Brain pericyte (primary cell): Measurements from ENCODE around the gene LAMA5.

Experiments
- DNase-seq: peaks from one replicate; pipeline ENCODE4 v3.0.0-alpha.2; 2012; ENCODE audit warnings: low read depth, low spot score

LAMA5 gene

DNA sequence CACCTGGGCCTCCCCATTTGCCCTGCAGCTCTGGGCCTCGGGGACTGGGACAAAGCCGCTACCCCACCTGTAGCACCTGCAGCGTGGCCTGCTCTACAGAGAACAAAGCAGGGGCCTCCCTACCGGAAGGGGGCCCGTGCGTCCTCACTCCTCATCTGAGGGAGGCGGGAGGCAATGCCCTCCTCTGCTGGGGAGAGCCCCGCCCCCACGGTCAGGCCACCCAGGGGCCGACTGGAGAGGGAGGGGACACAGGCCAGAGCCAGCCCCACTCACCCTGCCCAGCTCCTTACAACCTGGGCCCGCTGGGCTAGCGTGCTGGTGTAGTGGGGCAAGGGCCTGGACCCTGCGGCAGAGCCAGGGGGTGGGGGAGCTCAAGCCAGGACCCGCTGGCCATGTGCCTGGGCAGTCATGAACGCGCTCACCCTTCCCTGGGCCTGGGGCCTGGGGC is 8.0 kb downstream of the LAMA5 start:
- no peak for DNase-seq

DNA sequence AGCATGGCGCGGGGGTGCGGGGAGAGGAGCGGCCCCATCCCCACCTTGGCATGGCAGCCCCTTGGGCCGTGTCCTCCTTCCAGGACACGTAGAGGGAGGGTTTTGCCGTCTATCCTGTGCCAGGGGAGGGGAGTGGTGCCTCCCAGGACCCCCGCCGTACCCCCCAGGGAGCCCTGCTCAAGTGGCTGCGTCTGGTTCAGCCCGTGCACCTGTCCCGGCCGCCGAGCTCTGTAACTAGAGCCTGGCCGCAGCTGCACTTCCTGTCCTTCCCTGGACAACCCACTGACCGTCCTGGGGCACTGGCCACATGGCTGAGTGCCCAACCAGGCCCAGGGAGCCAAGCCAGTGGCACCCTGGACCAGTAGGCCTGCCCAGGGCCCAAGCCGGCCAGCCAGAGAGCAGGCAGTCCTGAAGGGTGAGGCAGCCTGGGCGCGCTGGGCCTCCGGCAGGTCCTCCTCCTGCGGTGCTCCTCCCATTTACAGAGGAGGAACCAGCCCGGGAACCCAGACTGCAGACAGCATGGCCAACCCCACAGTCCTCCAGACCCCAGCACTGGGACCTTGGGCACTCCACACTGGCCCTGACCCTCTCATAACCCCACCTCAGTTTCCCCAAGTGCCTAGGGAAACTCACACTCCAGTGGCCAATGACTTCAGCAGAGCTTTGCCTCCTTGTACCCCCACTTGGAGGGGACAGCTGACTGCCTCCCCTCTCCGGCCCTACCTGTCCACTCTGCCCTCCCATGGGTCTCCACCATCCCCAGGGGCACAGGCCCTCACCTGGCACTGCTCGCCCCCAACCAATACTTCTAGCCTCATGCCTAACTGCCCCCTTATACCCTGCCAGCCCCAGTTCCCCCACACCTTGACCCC is 8.7 kb downstream of the LAMA5 start:
- DNase-seq = no peak

DNA sequence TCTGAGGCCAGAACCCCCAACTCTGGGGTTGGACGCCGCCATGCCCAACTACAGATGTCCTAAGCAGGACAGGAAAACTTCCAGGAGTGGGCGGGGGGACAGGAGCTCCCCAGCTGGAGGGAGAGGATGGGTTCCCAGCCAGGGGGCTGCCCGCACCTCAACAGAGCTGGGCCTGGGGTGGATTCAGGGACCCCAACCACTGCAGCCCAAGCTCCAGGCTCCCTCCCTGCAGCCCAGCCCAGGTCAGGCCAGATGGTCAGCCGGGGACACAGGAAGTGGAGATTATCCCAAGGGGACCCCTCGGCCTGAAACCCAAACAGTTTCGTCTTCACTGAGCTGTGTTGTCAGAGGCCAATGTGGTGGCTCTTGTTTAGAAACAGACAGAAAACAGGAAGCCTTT is 9.4 kb downstream of the LAMA5 start:
- no peak for DNase-seq

DNA sequence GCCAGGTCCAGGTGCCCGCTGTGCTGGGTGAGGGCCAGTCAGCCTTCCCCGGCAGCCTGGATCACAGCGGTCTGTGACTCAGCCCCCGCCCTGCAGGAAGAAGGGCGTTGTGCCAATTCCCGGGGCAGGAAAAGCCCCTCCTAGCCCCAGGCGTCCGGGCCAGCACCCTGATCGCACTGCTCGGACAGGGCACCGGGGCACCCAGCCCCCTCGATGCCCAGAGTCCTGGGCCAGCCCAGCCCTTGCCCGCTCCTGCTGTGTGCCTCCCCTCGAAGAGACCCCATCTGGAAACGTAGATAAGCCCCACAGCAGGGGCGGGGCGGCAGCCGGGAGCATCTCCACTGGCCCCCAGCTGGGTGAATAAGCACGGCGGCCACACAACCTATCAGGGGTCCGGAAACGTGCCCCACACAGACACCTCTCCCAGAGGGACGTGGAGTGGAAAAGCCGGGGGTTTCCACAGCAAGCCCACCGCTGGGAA is 9.9 kb downstream of the LAMA5 start:
- DNase-seq = peak; percentile 82

DNA sequence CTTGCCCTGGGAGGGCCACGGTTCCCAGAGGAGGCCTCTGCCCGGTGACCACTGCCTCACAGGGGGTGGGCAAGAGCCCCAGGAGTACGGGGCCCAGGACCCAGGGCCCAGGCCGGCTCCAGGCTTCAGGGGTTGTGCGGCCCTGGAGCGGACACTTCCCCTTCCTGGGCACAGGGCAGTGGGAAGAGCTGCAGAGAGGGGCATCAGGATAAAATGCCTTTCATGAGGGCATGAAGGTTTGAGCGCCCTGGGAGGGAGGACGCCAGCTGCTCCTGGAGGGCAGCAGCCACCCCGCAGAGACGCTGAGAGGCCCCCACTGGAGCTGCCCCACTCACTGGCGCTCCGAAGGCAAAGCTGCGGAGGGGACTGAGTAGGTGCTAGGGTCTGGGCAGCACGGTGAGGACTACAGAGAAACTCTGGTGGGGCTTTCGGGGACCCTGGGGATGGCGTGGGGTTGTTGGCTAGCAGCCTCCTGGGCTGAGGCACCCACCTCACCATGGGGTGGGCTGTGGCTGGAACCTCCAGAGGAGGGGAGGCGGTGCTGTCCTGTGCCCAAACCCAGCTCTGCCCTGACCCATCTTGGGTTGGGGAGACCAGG is 10.4 kb downstream of the LAMA5 start:
- DNase-seq = no peak

DNA sequence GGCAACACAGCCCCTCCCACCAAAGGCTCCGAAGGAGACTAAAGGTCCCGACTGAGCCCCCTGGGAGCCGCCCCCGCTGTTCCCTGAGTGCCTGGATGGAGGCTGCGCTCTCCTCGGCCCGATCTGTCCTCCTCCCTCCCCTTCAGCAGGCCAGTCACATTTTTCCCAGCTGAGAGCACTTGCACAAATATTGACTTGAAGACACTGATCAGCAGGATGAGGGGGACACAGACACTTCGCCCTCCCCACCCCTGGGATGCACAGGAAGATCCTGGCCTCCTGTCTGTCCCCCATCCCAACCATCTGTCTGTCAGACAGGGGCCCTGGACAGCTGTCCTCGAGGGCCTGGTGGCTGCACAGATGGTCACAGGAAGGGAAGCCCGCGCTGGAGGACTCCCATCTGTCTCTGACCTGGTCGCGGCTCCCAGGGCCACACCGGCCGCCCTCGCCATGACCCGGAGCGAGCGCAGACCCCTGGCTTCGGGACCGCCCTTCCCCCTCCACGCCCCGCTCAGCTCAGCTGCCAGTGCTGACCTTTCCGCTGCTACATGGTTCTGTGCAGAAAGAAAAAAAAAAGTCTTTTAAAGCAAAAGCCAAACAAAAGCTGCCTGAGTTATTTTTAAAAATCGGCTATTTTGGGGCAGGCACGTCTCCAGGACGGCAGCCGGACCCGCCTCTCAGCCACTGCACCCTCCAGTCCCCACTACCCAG is 11.1 kb downstream of the LAMA5 start:
- DNase-seq = peak; percentile 57

DNA sequence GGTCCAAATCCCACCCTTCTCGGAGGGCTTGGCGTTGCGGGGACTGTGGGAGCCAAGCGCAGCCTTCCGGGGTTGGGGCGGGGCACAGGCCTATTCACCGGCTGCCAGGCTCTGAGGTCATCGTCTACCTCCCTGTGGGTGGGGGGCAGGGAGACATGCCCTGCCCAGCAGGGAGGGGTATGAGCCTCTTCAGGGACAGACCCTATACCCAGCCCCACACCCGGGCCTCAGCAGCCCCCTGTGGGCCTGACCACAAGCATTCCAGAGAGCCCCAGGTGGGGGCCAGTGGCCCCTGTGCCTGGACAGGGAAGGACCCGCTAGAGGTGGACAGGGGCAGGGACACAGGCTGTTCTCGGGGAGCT is 11.6 kb downstream of the LAMA5 start:
- no peak for DNase-seq

DNA sequence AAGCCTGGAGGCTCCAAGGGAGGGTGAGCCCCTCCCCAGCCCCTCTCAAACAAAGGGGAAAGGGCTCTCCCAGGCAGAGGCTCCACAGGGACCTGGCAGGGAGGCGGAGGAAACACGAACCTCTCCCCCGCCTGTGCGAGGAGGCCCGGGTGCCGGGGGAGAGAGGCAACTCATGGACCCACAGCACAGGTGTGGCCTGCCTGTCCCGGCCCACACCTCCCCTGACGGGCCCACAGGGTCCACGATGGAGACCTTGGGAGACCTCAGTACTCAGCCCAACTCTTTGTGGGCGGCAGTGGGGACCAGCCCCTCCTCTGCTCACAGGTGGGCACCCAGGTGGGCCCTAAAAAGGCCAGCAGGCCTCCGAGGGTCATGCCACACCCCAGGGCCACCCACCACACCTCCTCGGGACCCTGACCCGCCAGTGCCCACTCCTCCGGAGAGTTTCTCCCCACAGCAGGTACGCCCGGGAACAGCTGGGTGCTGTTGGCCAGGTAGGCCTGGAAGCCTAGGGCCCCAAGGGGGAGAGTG is 12.2 kb downstream of the LAMA5 start:
- no peak for DNase-seq

DNA sequence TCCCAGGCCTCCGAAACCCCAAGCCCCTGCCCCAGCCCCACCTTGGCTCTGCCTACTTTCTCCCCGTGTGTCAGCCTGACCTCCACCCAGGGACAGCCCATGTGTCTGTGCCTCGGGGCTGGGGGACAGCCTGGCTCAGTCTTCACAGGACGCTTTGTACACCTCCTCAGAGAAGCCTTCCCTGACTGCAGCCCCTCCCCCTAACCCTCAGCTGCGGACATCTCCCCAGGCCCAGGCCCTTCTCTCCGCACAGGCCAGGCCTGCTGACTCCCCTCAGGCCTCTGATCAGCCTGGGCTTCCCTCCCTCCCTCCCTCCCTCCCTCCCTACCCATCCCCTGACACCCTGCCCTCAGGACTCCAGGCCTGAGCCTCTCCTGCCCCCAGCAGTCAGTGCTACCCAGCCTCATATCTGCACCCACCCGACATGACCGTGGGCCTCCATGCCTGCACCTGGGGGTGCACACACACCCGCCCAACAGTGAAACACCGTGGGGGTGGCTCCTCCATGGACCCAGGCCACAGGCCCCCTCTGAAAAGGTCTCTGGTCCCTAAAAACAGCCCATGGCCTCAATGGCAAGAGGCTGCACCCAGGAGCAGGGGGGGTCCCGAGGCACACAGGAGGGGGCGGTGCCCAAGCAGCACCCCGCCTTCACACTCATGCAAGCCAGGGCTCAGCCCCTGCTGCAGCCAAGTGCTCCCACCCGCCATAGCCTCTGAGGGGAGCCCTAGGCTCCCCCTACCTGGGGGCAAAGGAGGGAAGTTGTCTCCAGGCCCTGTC is 12.9 kb downstream of the LAMA5 start:
- DNase-seq = no peak

DNA sequence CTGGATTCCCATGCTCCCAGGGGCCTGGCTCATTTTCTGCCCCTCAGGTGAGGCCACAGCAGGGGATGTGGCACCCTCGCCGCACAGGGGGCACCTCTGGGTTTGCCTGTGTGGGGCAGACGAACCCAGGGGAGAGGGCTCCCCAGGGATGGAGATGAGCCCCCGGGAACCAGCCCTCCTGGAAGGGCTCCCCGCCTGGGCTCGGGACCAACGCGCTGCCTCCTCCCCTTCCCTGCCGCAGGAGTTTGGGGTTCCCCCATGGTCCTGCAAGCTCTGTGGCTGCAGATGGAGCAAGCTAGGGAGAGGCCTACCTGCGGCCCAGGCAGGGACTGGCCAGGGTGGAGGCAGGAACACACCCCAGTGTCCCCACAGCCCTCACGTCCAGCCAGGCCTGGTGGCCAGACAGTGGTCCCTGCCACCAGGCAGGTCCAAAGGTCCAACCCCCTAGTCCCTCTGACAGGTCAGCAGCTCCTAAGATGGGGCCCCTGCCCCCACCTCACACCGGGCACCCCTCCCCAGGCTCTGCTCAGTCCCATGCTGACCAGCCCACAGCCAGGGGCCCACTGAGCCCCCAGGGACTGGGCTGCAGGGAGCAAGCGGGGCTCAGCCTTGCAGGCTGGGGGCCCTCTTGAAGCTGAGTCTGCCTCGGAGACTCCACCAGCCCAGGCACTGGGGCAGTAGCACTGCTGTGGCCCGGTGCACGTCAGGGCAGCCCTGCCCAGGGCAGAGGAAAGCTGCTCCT is 13.7 kb downstream of the LAMA5 start:
- no peak for DNase-seq

DNA sequence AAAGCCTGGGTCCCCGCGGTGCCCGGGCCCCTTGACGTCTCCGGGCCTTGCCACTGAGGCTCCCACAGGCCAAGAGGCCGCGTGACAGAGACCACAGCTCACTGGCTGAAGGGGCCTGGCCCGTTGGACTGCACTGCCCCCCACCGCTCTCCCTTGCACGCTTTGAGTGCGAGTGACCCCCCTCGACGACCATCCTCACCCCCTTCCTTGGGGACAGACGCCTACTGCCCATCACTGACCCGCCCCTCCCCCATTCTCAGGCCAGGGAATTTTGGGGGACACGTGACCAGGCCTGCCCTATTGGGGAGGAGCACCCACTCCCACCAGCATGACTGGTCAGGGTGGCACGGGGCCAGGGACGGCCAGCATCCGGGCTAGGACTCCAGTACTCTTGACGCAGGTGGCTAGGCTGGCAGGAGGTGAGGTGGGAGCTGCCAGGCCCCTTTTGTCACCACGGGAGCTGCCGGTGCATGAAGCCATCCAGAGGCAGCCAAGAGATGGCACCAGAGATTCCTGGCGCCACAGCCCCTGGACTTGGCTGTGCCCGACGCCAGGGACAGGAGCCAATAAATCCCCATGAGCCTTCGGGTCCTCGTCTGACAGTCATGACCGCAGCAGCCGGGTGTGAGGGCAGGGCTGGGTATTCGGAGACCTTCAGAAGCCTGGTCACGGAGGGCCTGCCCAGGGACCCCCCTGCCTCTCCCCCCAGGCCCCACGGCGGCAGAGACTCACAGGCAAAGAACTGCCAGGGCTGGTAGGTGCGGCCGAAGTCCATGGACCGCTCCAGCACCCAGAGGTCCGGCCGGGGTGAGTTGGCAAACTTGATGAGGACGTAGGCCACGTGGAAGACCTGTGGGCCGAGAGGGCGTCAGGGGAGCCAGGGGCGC is 14.5 kb downstream of the LAMA5 start:
- DNase-seq = no peak

DNA sequence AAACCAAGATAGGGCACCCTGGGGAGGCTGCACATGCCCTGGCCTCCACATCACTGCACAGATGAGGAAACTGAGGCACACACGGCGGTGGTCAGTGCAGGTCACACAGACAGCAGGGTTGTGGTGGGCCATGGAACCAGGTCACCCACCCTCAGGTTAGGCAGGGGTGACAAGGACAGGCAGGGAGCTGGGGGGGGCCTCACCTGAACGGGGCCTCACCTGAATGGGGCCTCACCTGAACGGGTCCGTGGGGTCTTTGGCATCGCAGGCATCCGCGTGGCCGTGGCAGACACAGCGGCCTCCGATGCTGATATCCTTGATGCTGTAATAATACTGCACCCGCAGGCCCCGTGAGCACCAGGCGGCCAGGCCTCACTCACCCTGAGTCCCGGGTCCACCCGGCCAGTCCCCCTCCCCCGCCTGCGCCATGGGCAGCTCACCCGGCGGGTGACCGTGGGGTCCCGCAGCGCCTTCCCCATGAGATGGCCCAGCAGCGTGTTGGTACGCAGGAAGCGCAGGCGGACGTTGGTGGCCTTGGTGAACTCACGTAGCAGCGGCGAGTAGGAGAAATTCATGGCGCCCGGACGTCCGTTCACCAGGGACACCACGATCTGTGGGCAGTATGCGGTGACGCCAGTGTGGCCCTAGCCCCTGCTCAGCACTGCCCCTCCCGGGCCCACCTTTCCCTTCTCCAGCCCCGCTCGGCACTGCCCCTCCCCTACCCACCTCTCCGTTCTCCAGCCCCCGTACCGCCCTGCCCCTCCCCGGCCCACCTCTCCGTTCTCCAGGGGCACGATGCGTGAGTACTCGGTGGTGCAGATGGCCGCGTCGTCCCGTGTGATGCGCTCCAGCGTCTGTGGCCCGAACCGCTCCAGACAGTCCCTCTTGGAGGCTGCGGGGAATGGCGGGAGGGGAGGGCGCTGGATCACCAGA is 15.4 kb downstream of the LAMA5 start:
- DNase-seq = no peak

DNA sequence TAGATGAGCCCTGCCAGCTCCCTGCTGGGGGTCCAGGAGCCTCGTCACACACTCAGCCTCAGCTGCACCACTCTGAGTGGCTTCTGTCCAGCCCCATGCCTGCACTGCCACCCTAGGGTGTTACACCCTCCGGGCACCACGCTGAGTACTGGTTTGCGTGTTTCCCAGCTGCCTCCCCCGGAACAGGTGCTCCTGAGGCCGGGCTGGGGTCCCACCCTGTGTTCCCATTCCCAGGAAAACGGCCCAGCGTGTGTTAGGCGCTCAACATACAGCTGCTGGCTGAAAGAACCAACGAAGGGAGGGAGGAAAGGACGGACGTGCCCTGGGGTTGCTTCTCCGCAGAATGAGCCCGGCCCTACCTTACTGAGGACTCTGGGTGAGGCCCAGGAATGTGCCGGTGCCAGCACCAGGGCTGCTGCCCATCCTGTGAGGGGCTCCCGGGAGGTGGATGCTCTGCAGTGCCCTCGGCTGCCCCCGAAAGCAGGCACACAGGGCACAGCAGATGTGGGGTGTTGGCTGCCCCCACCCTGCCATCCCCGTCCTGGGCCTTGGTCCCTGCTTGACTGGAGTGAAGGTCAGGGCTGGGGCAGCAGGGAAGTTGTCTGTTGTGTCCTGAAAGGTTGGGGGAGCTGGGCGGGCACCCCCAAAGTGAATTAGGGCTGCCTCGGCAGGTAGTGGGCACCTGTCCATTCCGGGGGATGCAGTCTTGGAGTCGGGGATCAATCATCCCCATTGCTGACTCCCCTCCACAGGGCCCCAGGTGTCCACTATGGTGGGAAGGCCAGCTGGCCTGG is 16.3 kb downstream of the LAMA5 start:
- DNase-seq = no peak

DNA sequence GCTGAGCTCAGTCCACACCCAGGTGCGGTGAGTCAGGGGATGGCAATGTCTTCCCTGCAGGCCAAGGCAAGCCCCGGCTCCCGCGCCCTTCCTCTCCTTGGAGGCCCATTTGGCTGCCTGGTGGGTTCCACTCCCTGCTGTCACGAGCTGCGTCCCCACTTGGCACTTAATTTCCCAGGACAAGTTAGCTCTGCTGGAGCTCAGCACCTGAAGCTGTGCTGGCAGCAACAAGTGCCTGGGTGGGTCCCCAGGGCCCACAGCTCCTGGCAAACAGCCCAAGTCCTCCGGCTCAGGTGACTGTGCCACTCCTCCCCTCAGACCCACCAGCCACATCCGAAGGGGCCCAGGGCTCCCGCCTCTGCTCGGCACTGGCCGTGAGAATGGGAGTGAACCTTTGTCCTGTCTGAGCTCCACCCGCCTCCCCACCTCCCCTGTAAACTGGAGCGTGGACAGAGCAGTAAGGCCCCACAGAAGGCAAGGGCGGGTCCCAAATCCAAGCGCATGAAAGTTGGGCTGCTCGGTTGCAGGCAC is 16.9 kb downstream of the LAMA5 start:
- DNase-seq = no peak

DNA sequence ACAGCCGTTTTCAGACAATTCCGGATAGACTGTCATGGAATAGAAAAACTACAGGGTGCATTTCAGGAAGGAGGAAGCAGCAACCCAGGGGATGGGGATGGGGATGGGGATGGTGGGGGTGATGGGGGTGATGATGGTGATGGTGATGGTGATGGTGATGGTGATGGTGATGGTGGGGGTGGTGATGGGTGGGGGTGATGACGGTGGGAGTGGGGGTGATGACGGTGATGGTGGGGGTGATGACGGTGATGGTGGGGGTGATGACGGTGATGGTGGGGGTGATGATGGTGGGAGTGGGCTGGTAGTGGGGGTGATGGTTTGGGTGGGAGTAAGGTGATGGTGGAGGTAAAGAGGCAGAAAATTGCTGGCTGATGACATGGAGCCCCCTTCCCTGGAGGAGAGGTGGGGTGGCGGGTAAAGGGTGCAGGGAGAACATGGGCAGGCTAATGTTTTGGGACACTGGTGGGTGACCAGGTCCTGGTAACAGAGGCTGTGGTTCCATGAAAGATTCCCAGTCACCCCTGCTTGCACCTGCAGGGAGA is 17.5 kb downstream of the LAMA5 start:
- DNase-seq = no peak

DNA sequence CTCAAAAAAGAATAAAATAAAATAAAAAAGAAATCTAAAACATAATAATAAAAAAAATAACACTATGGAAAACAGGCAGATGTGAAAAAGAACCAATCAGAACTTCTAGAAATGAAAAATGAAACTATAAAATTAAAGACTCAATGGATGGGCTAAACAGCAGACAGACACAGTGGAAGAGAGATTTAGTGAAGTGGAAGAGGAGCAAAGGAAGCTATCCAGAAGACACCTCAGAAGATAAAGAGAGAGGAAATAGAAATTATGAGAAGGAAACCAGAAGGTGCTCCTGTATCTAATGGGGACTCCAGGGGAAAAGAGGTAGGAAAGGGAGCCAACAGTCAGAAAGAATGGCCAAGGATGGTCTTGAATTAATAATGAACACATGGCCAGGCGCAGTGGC is 18.5 kb downstream of the LAMA5 start:
- no peak for DNase-seq

DNA sequence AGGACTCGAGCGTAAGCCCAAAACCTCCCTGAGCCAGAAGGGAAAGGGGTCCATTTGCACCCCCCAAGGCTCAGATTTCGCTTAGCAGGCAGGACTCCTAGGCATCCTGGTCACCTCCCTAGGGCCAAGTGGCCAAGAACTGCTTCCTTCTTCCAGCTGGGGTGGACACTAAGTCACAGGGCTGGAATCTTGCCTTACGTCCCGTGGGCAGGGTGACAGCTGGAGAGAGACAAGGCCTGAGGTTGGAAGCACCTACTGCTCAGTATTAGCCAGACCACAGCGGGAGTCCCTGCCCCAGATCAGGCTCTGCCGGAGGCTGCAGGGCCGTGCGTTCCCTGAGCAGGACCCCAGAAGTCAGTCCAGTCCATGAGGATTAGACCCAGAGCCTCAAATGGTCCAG is 19.7 kb downstream of the LAMA5 start:
- DNase-seq = no peak

DNA sequence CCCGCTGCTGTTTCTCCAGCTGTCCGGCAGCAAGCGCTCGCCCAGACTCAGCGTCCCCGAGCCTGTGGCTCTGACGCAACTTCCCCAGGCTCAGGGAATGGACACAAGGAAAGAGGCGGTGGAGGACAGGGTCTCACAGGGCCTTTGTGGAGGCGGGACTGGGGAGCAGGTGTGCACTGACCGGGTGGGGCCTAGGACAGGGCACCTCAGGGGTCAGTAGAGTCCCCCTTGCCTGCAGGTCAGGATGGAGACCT is 20.0 kb downstream of the LAMA5 start:
- DNase-seq = no peak
